Right ventricle myocardium inferior (tissue), 1 donor: ENCODE results near the gene NLRP1. TPM values are rescaled to one million over a fixed set of nuclear protein-coding genes. Genes with fewer than 3 reads are reported as not detected.
A peak's percentile ranks its signal among the peaks of the same experiment; 100 is the strongest.
"Not testable (repeated sequence)": the region's sequence is repeated elsewhere in the genome, so short reads cannot be mapped to it uniquely, and the experiment has no call there.

Experiments used
- ATAC-seq: fragments of 200-7000 bp; cut with Tn5 transposase; one replicate; pipeline ENCODE4 v1.9.1; 2020; ENCODE audit warnings: mild to moderate bottlenecking, moderate library complexity
- DNase-seq: peaks from one replicate; pipeline ENCODE4 v3.0.0; 2021; ENCODE audit errors: missing footprints
- intact Hi-C: fragments of 100-400 bp; cut with DNase I; formaldehyde crosslinking; loops from one replicate; pipeline ENCODE4 v1.11.0; 2022
- total RNA-seq: library from RNA; stranded (reverse); fragmentation: NEBNext Ultra II Directional; extraction: Animal tissue kit (Norgen Biotek cat#: 25700); gene quantifications from one replicate; pipeline ENCODE4 v1.2.1, GENCODE V29; 2021
- donor health status: DM: no; HTN: yes; CAD: no; lungs with severe emphysema.

NLRP1 gene
- total RNA-seq, 1 donor from 2014 or later, result 9.0 TPM

- ATAC-seq (no peak), DNase-seq (no peak)
- intact Hi-C loops, result loop anchor here (10.0 kb wide), 1 partner anchor 452 kb away; no protein-coding TSS in a partner anchor
Measured at GRCh38 chr17:5592382-5592781, 8.1 kb upstream of the NLRP1 start.

- no peak for ATAC-seq
- DNase-seq, result no peak
- intact Hi-C loops, result loop anchor here (10.0 kb wide), 1 partner anchor 453 kb away; no protein-coding TSS in a partner anchor
Measured at GRCh38 chr17:5591966-5592365, 7.7 kb upstream of the NLRP1 start.

- ATAC-seq (no peak), DNase-seq (no peak)
- intact Hi-C loops, result loop anchor here (5.0 kb wide), 2 partner anchors 119 to 849 kb away; partner anchors contain the start of gene AIPL1
Measured at GRCh38 chr17:5588584-5588983, 4.3 kb upstream of the NLRP1 start.

GRCh38 chr17:5587438-5588032, 3.2 kb upstream of the NLRP1 start:
- intact Hi-C loops, result loop anchor here (1.0 to 5.0 kb wide), 3 partner anchors 120 to 850 kb away; partner anchors contain the start of gene AIPL1
- DNase-seq (no peak), ATAC-seq (no peak)

- ATAC-seq (no peak), DNase-seq (no peak)
- intact Hi-C loops, result loop anchor here (5.0 kb wide), 2 partner anchors 121 to 851 kb away; partner anchors contain the start of gene AIPL1
Measured at GRCh38 chr17:5585836-5586521, 1.7 kb upstream of the NLRP1 start.

GRCh38 chr17:5585287-5585794, 1.0 kb upstream of the NLRP1 start:
- DNase-seq, result no peak
- ATAC-seq, result no peak
- intact Hi-C loops, result loop anchor here (5.0 kb wide), 2 partner anchors 122 to 852 kb away; partner anchors contain the start of gene AIPL1

- ATAC-seq (peak; percentile 28), DNase-seq (no peak)
- intact Hi-C loops, result no loop called here
Measured at GRCh38 chr17:5583426-5584382, 605 bp downstream of the NLRP1 start.

GRCh38 chr17:5582209-5583185, 1.8 kb downstream of the NLRP1 start:
- intact Hi-C loops, result no loop called here
- DNase-seq (no peak), ATAC-seq (no peak)

GRCh38 chr17:5581655-5582054, 2.7 kb downstream of the NLRP1 start:
- no peak for DNase-seq
- no peak for ATAC-seq
- intact Hi-C loops, result no loop called here

- DNase-seq, result no peak
- intact Hi-C loops, result no loop called here
- ATAC-seq, result no peak
Measured at GRCh38 chr17:5580969-5581368, 3.3 kb downstream of the NLRP1 start.

GRCh38 chr17:5580367-5580766, 3.9 kb downstream of the NLRP1 start:
- DNase-seq, result no peak
- intact Hi-C loops, result no loop called here
- ATAC-seq, result no peak

GRCh38 chr17:5578768-5579167, 5.5 kb downstream of the NLRP1 start:
- intact Hi-C loops, ATAC-seq, DNase-seq: not testable (repeated sequence)

- ATAC-seq, DNase-seq, intact Hi-C loops: not testable (repeated sequence)
Measured at GRCh38 chr17:5573017-5573416, 11.3 kb downstream of the NLRP1 start.

GRCh38 chr17:5571281-5571680, 13.0 kb downstream of the NLRP1 start:
- no peak for DNase-seq
- ATAC-seq, result no peak
- intact Hi-C loops, result no loop called here

- DNase-seq (no peak), ATAC-seq (no peak)
- intact Hi-C loops, result no loop called here
Measured at GRCh38 chr17:5565808-5566207, 18.5 kb downstream of the NLRP1 start.

- intact Hi-C loops, result no loop called here
- DNase-seq (no peak), ATAC-seq (no peak)
Measured at GRCh38 chr17:5563456-5563855, 20.9 kb downstream of the NLRP1 start.

- intact Hi-C loops, result no loop called here
Measured at GRCh38 chr17:5562661-5563360, 21.5 kb downstream of the NLRP1 start.

More at GRCh38 chr17:5562661-5563360, 21.5 kb downstream of the NLRP1 start:
- DNase-seq (no peak), ATAC-seq (no peak)
